GM12872 (cell line): ENCODE results near the gene CBL.

Experiments
- CTCF ChIP-seq: IDR thresholded peaks from 3 replicates; pipeline ENCODE4 v1.5.1; 2011; ENCODE audit warnings: low read depth, mild to moderate bottlenecking, low read length, moderate library complexity; ENCODE audit not compliant: insufficient read depth

CBL gene

GRCh38 chr11:119343726-119344125 is 137.6 kb downstream of the CBL start:
- TF ChIP-seq CTCF = no peak

GRCh38 chr11:119344291-119345010 is 138.3 kb downstream of the CBL start:
- TF ChIP-seq CTCF = no peak

GRCh38 chr11:119345685-119346084 is 139.5 kb downstream of the CBL start:
- no peak for TF ChIP-seq CTCF

- TF ChIP-seq CTCF = no peak
Measured at GRCh38 chr11:119346605-119347004, 140.5 kb downstream of the CBL start, which contains the start of gene MFRP. MFRP (minus strand) TSS chr11:119346705; CDS start chr11:119346513, 192 bp downstream.

GRCh38 chr11:119347242-119347641 is 141.1 kb downstream of the CBL start:
- no peak for TF ChIP-seq CTCF

- no peak for TF ChIP-seq CTCF
Measured at GRCh38 chr11:119347940-119348605, 141.9 kb downstream of the CBL start.

GRCh38 chr11:119350302-119350701 is 144.2 kb downstream of the CBL start:
- TF ChIP-seq CTCF = no peak
